ENCODE data around the gene EML4.

DNA sequence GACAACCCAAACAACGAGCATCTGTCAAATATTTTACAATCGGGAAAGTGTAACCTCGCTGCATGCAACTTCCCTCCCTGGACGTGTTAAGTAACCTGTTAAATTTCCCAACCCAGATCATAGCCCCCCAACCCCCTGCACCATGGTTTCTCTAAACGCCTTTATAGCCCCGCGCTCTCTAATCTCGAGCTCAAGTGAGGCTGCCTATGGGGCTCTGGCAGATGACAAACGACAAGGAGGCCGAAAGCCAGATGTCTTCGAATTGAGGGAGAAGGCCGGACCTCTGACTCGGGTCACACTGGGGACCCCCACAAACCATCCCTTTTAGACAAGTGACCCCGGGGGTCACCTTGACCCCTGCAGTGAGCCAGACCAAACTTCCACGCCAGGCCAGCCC is 191.3 kb downstream of the EML4 start:
- TF ChIP-seq EZH2 (optimal IDR thresholded peaks at IDR 0.05; ENCODE audit: low read depth, low read length): no peak
- TF ChIP-seq CTCF (IDR thresholded peaks at IDR 0.05; ENCODE audit: low read length): no peak
- TF ChIP-seq EZH2phosphoT487 (IDR thresholded peaks at IDR 0.05; ENCODE audit: low read length): no peak

All from MM.1S (cell line).